Ureter (tissue), 1 donor: ENCODE measurements around the gene FTH1. TPM values are rescaled to one million over a fixed set of nuclear protein-coding genes. Genes with fewer than 3 reads are reported as not detected.
A peak's percentile ranks its signal among the peaks of the same experiment; 100 is the strongest.
"Not testable (repeated sequence)": the region's sequence is repeated elsewhere in the genome, so short reads cannot be mapped to it uniquely, and the experiment has no call there.

ENCODE experiments used
- DNase-seq: peaks from one replicate; pipeline ENCODE4 v3.0.0-alpha.2; 2020; ENCODE audit warnings: low spot score
- total RNA-seq: library from RNA; stranded (reverse); gene quantifications from one replicate; pipeline ENCODE4 v1.2.4, GENCODE V29; 2023
- donor health status: DM: yes; HTN: yes; CAD: no.

Gene FTH1
- total RNA-seq: 2,368 TPM

DNA sequence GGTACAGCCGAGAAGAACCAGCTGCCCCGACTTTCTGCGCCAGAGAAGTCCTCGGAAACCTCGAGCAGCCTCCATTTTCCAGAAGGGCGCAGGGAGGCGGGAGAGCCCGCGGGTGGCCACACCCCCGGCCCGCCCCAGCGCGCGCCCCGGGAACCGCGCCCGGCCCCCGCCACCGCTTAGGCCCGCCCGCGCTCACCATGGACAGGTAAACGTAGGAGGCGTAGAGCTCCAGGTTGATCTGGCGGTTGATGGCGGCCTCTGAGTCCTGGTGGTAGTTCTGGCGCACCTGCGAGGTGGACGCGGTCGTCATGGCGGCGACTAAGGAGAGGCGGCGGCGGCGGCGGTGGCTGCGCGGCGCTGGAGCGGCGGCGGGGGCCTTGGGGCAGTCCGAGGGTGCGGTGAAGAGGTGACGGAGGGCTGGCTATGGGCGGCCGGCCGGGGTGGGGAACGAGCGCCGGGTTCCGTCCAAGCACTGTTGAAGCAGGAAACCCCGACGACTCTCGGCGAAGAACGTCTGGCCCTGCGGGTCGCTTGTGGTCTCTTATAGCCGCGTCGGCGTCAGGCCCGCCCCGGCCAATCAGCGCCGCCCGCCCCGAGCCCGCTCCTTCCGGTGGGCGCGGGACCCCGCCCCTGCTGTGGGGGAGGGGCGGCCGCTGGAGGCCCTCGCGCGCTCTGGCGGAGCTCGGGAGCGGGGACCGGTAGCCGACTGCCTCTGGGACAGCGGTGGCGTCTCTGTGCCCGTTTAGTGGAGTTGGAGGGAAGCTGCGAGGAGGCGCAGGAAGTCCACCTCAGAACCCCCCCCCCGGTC is at the start of gene FTH1:
FTH1 (minus strand) TSS at position 519 of the 808 bp plus-strand sequence; CDS start at position 310, 209 bp downstream.
- DNase-seq: peak; percentile 95

DNA sequence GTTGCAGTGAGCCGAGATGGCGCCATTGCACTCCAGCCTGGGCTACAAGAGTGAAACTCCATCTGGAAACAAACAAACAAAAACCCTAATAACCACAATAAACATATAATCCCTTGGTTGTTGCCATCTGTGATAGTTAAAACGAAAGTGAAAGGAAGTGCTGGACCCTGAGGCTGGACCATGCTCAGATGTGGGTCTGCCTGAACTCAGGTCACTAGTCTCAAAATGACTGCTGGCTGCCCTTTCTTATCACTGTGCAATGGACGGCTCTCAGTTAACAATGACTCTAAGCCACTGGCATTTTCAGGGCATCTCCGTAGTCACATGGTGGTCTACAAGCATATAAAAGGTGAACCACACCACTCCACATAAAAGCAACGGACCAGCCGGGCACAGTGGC is 48.2 kb upstream of the FTH1 start:
- no peak for DNase-seq

DNA sequence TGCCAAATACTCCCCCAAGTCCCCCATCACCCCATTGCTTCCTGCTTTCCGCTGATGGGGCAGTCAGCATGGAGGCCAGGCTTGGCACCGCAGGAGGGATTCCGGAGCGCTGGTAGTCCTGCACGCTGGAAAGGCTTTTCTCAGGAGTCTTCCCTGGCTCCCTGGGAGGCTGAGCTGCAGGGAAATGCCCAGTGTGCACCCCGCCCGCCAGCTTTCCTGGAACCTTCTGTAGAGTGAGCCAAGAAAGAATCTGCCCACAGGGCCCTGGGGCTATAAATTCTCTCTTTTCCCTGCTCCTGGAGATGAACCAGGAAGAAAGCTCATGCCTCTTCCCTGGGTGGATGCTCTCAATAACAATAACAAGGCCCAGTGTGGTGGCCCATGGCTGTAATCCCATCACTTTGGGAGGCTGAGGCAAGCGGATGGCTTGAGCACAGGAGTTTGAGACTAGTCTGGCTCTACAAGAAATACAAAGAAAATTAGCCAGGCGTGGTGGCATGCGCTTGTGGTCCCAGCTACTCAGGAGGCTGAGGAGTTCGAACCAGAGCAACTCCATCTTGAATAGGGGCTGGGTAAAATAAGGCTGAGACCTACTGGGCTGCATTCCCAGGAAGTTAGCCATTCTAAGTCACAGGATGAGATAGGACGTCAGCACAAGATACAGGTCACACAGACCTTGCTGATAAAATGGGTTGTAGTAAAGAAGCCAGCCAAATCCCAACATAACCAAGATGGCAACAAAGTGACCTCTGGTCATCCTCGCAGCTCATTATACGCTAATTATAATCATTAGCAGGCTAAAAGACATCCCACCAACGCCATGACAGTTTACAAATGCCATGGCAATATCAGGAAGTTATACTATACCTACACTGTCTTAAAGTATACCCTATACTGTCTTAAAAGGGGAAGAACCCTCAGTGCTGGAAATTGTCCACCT is 46.4 kb upstream of the FTH1 start:
- DNase-seq: peak; percentile 50

DNA sequence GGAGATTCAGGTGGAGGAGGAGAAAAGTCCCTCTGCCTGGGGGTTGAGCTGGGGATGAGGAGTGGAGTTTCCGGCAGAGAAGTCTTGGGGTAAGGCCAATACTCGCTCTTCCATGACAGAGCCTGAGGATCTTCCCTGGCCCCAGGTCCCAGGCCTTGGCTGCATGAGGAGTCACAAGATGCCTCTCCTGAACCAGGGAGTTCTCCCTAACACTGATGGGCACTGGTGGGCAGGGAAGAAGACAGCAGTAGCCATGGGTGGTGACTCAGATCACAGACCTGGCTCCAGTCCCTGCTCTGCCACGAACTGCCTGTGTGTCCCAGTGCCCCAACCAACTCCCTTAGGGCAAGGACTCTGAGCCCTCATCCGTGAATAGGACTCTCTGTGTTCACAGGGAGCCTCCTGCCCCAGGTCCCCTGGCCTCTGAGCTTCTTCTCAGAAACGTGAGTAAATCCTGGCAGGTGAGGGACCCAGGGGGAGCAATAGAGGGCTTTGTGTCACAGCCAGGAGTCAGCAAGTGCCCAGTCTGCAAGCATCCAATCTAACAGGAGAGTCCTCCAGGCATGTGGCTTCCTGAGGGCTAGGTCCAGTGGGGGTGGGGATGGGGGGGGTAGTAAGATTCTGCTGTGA is 45.5 kb upstream of the FTH1 start:
- DNase-seq: no peak

DNA sequence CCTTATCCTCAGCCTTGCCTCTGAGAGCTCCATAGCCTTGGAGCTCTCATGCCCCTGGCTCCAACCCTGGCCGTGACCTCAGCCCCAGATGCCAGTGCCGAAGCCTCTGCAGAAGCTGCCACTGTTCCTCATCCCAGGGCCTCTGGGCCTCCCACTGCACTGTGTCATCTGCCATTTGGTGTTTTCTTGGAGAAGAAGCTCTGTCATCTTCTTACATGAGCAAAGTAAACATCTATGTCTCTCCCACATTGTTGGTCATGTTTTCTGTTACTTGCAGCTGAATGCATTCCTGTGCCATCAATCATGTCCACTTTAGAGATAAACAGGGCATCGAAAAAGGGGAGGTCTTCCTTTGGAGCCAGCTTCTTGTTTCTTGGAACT is 45.0 kb upstream of the FTH1 start:
- DNase-seq: no peak

DNA sequence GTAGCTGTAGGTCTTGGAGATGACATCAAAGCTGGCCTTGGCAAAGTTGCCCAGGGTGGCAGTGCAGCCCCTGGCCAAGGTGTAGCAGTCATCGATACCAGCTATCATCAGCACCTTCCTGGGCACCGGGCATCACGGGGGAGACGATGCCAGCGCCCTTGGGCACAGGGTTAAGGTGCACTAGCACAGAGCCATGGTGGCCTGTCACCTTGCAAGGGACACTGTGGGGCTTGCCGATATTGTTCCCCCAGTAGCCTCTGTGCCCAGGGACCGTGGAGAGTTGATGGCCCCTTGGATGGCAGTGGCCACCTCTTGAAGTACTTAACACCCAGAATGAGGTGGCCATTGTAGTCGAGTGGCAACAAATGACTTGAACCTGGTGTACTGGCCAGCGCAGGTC is 44.4 kb upstream of the FTH1 start:
- DNase-seq: no peak

DNA sequence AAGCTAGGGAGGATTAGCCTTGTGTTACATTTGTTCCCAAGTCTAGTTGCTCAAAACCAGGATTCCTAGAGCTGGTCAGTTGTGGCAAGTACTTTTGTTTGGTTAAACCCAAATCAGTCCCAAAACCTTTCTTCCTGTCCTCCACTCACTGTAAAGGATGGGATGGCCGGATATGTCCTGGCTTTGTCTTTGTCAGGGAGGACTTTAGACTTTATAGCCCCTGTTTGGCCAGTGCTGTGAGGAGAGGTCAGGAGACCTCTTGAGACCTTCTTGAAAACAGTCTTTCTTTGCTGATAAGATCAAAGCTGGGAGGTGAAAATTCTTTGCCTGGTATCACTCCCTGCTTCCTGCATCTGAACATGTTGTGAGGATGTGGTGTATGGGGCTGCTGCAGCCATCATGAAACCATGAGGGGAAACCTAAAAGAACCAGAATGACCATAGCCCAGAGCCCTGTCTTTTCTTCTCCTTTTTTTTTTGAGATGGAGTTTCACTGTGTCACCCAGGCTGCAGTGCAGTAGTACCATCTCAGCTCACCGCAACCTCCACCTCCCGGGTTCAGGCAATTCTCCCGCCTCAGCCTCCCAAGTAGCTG is 43.6 kb upstream of the FTH1 start:
- no peak for DNase-seq

DNA sequence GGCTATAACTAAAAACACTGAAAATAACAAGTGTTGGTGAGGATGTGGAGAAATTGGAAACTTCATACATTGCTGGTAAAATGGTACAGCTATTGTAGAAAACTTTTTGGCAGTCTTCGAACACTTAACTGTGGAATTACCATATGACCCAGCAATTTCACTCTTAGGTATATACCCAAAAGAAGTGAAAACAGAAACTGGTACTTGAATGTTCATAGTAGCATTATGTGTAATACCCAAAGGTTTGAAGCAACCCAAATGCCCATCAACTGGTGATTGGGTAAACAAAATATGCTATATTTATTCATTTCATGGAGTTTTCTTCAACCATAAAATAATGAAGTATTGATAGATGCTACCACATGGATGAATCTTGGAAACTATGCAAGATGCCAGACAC is 40.8 kb upstream of the FTH1 start:
- DNase-seq: no peak

DNA sequence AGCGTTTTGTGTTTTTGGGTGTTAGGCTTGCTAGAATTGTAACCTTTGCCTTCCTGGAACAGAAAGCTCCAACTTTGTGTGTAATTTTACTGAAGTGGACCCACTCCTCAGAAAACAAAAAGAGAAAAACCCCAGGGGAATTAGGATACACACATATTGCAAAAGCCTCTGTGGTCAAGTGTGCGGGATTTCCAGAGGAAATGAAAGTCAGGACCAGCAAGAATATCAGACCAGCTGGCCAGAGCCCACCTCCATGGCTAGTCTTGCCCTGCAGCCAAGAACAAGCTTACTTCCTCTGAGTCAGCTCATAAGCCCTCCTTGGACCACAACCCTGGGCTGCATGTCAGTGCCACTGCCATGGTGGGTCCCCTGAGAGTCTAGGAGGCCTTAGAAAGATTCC is 37.0 kb upstream of the FTH1 start:
- DNase-seq: no peak

DNA sequence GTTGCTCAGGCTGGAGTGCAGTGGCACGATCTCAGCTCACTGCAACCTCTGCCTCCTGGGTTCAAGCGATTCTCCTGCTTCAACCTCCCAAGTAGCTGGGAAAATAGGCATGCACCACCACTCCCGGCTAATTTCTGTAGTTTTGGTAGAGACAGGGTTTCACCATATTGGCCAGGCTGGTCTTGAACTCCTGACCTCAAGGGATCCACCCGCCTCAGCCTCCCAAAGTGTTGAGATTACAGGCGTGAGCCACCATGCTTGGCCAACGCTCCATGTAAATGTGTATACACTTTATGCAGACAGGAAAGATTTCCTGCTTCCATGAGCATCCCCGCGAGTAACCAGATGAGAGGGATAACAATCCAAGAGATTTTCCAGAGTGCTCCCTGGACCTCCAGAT is 34.8 kb upstream of the FTH1 start:
- DNase-seq: not testable (repeated sequence)

DNA sequence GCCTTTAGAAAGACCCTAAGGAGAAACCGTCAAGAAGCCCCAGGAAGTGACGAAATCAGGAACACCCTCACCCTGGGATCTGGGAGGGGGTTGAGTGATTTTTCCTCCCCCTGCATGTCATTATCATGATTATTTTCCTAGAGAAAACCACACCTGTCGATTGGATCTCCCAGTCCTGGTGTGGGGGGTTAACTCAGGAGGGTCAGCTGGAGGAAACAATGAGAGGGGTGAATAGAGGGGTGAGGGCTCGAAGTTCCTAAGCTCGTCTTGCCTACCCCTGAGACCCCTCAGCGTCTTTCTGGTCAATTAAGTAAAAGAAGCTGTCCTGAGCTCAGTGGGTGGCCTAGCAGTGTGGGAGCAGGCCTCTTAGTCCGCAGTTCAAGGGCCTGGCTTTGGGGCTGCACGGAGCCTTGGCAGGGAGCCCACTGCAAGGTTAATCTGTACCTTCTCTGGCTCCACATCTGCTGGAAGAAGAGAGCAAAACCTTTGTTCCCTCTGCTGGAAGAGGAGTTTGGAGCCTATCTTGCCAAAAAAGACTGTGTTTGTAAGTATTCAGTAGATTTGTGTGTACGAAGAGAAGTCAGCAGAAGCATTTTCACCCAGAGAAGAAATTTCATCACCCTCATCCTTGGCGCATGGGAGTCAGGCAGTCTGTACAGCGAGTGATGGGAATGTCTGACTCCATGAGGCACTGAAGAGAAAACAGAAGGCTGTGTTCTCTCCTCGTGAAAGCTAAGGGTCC is 34.2 kb upstream of the FTH1 start:
- no peak for DNase-seq

DNA sequence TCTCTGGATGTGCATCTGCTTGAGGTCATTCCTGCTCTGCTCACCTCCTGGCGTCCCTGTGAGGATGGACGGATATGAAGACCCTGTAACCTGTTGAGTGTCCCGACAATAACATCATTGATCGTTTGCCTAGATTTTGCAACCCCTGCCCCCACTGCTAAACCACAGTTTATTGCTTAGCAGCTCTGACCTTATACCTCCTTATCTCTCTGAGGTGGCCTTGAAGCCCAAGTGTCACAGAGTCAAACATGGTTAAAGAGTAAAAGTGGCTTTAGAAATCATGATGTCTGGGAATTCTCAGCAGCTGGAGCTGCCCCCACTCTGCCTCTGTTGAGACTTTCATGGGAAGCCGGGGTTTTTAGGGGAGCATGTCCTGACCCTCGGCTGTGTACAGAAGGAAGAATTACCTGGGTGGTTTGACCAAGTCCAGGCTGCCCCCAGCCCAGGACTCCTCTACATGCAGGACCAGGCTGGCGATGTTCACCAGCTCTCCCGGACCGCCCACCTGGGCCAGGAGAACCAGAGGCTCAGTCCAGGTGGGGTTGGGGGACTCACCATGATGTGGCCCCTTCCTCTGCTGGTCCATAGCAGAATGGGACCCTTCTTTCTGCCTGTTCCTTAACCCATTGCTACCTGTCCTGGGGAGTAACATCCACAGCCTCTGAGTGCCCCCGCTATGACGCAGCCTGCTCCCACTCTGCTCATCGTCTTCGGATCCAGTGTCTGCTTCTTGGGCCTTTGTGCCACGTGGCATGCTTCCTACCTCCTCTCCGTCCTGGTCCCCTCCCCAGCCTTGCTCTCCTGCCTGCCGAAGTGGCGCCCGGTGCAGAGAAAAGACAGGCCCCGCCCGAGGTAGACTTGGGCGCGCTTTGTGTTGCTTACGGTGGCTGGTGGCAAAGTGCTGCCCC is 33.4 kb upstream of the FTH1 start:
- DNase-seq: no peak

DNA sequence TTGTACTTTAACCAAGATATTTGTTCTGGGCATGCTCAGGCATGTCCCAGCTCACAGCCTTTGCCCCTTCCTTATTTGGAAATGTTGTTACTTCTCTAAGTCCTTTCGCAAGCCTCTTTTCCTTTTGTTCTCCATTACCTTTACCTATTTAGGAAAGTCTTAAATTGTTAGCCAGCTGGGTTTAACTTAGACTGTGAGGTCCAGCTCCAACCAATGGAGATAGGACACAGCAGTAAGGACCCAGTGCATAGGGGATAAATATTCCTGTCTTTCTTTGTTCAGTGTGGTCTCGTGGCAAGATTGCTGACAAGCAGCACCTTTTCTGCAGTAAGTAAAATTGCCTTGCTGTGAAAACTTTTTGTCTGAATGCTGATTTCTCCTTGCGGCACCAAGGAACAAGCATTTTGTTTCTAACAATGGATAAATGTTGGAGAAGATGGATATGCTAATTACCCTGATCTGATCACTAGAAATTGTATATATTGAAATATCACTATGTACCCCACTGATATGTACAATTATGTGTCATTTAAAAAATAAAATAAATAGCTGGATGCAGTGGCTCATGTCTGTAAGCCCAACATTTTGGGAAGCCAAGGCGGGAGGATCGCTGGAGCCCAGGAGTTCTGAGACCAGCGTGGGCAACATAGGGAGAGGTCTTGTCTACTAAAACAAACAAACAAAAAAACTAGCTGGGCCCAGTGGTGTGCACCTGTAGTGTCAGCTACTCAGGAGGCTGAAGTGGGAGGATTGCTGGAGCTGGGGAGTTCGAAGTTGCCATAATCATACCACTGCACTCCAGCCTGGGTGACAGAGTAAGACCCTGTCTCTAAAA is 31.9 kb upstream of the FTH1 start:
- no peak for DNase-seq

DNA sequence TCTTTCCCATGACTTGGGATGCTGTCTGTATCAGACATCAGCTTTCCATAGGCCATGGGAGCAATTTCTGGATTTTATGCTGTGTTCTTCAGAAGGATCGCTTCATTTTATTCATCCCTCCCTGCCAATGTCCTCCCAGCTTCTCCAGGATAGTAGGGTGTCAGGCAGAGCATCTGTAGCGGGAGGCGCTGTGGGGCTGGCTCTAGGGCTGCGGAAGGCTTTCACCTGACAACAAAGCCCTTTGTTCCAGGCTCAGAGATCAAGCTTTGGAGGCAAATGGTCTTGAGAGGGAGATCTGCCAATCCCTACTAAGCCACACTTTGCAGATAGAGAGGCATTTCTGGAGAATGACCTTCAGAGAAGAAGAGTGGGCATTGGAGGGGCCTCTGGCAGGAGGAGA is 29.5 kb upstream of the FTH1 start:
- no peak for DNase-seq

DNA sequence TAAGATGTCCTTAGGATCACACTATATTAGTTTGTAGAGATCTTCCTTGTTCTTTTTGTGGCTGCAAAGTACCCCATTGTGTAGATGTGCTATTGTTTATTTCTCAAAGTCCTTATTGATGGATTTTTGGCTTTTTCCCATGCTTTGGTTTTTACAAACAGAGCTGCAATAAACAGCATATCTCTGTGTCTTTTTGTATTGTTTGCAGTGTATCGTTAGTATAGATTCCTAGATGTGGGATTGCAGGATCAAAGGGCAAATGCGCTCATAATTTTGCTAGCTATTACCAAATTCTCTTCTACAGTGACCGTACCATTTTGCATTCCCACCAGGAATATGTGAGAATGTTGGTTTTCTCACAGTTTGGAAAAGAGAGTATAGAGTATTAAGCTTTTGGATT is 27.5 kb upstream of the FTH1 start:
- DNase-seq: no peak

DNA sequence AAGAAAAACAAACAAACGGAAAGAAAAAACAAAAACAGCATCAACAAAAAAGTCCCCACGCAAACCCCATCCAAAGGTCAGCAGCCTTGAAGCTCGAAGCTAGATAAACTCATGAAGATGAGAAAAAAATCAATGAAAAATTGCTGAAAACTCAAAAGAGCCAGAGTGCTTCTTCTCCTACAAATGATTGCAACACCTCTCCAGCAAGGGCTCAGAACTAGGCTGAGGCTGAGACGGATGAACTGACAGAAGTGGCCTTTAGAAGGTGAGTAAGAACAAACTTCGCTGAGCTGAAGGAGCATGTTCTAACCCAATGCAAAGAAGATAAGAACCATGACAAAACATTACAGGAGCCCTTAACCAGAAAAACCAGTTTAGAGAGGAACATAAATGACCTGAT is 18.4 kb upstream of the FTH1 start:
- no peak for DNase-seq

DNA sequence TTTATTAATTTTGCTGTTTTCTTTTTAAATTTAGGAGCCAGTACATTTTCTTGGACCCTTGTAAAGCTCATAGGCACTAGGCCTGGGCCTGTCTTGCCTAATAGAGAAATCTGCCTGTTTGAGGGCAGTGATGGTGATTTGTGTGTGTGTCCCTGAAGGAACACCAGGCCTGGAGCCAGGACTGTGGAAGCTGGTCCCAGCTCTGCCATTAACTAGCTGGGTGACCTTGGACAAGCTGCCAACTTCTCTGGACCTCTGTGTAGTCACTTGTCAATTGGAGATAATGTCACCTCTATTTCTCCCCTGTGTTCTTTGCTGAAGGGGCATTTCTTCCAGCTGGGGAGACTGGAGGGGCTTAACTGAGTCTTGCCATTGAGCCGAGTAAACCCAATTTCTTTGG is 16.0 kb upstream of the FTH1 start:
- no peak for DNase-seq

DNA sequence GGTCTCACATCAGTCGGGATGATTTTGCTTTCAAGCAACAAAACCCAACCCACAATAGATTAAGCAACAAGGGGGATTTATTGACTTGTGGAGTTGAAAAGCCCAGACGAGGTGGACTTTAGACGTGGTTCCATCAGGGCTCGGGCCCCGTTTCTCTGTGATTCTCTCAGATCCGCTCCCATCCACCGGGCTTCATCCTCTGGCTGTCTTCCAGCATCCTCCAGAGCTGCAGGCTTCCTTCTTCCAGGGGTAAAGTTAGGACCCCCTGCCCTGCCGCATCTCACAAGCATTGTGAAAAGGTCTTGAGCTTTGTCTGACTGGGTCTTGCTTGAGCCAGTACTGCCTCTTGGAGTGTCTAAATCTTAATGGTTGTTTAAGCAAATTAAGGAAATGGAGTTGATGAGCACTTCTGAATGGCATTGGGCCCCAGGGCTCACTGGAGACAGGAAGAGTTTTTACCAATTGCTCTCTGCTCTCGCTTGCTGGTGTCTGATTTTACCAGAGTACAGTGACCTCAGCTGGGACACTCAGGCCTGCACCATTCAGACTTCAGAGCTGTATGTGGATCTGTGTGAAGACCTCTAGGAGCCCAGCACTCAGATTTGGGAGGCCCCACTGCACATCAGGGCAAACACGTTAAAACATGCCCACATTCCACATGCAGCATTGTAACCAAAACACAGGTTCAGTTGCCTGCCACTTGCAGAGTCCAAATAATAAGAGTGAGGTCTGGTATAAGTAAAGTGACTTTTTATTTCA is 13.5 kb upstream of the FTH1 start:
- DNase-seq: no peak
